GM19240 (cell line): Measurements from ENCODE around the gene DICER1.

Experiments
- DNase-seq: peaks from one replicate; pipeline ENCODE4 v3.0.0; 2011; ENCODE audit warnings: low spot score; ENCODE audit not compliant: insufficient read length

DICER1 gene

DNA sequence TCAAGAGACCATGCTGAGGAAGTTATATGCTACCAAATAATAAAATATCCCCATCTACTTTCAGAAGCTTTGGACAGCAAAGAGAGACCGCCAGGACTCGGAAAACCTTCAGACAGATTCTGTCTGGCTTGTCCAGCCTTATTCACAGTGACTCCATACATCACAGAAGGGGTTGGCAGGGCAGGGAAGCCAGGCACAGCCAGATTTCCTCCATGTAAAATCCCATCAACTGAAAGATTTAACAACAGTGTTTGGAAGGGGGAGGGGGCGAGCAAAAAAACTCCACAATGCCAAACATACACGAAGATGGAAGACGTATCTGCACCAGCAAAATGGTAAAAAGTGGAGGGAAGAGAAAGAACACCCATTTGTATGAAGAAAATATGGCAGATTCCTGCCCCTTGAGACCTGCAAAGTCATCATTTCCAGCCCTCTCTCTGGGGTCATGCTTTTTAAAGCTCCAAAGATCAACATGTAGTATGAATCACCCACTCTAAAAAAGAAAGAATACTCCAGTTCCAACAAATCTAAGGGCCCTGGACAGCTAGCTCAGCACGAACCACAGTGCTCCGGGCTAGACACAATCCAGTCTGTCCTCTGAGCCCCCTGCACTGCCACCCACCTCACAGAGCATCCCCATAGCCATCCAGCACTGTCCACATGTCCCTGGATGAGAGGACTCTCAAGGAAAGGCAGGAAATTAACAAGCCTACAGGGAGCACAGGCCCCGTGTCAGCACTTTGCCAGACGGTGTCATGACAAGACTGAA lies 116.4 kb downstream of the DICER1 start:
- DNase-seq: no peak

DNA sequence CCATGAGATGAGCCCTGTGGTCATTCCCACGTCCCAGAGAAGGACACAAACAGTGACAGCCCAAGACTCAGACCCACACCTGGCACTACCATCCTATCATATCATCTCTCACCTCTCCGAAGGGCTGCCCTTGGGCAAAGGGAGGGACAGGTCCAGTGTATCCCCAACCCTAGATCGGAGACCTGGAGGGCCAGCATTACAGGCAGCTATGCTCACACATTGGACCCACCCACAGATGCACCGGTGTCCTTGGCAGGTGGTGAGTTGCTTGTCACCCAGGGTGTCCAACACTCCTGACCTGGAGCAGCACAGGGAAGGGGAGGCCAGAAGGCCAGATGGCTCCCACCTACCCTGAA lies 117.4 kb downstream of the DICER1 start:
- no peak for DNase-seq

DNA sequence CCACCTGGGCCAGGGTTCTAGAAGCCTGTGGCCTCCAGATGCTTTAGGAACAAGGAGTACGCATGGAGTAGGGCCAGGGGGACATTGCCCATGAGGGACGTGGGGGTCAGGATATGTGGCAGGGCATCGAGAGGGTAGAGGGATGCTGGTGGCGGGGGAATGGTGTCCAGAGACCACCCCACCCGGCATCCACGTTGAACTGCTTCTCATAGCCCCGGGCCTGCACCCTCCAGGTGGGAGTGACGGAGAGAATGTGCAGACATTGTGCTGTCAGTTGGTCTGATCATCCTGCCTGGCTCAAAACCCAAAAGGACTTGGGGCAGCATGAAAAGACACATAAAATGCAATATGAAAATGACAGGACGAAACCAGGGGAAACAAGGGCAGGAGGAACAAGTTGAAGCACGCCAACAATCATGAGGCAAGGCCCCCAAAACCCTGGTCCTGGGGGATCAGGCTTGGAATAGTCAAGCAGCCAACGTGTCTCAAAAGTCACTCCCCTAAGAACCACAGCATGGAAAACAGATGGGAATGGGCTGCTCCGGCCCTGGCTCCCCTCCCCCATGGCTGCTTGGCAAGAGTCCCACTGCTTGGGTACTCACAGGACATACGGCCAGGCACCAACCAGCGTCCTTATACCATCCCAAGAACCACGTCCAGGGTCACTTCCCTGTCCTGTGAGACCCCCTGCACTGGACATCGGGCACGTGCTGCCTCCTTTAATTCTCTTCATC lies 117.9 kb downstream of the DICER1 start:
- DNase-seq: no peak

DNA sequence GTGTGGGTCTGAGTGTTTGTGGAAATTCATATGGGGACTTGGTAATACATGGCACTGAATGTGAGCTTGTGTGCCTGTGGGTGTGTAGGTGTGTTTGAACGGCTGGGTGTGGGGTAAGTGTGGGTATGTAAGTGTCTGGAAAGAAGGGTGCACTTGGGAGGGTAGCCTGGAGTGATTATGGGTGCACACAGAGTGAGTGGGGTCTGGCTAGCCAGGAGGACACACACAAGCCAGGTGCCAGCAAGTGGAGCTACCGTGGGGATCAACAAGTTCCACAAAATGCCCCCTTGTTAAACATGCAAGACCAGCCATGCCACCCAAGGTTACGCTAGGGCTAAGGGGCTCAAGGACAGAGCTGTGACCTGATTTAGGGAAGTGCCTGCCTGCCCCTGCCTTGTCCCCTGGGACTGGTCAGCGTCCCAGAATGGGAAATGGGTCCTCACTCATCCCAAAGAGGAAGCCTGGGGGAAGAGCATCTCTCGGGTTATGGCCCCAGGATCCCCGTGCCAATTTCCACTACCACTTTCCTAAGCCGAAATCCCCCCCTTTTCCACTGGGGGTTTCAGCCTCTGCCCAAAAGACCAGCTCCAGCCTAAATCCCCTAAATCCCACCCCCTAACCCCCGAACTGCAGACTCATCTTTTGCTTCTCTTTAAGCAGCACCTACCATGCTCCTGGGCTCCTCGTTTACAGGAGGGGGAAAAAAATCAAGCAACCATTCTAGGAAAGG lies 118.6 kb downstream of the DICER1 start:
- no peak for DNase-seq

DNA sequence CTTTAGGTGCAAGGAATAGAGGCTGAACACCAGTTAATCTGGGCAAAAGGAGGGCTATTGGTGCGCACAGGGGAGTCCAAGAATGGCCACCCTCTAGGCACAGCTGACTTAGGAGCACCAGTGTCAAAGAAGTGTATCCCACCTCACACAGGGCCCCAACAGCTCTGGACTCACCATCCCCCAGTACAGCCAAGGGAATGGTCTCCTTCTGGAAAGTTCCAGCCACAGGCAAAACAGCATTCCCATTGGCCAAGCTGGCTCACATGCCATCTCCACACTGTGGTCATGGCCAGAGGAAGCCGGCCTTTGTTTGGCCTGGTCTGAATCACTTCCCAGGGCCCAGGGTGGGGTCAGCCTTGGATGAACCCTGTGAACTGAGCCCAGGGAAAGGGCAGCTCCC lies 120.1 kb downstream of the DICER1 start:
- no peak for DNase-seq
